Stomach (tissue), 9 donors: ENCODE measurements around the gene ABCC8. TPM values are rescaled to one million over a fixed set of nuclear protein-coding genes. Genes with fewer than 3 reads are reported as not detected.

ENCODE experiments used
- DNase-seq, 2 donors: peaks; one replicate each; pipeline versions ENCODE4 v3.0.0 to v3.0.0-alpha.2; 2013 to 2019
- H3K27ac ChIP-seq, 5 donors: fragments of 200-600 bp in 4 of 5; sonication (generic) in 4 of 5; one replicate each; pipeline ENCODE4 v1.5.1; 2013 to 2019; ENCODE audit warnings: mild to moderate bottlenecking in 1 of 5, moderate library complexity in 1 of 5
- H3K27me3 ChIP-seq, 3 donors: fragments of 200-600 bp; sonication (generic); one replicate each; pipeline ENCODE4 v1.5.1; 2017 to 2019; ENCODE audit warnings: mixed run types in 1 of 3
- H3K36me3 ChIP-seq, 4 donors: fragments of 200-600 bp; sonication (generic); 1 replicate in 3 of 4; 2 replicates in 1 of 4; pipeline ENCODE4 v1.5.1; 2016 to 2019
- H3K4me1 ChIP-seq, 4 donors: fragments of 200-600 bp; sonication (generic); one replicate each; pipeline ENCODE4 v1.5.1; 2016 to 2019
- H3K4me3 ChIP-seq, 4 donors: fragments of 200-600 bp; sonication (generic) in 3 of 4; one replicate each; pipeline ENCODE4 v1.5.1; 2016 to 2019; ENCODE audit warnings: mild to moderate bottlenecking in 1 of 4
- H3K9me3 ChIP-seq, 4 donors: fragments of 200-600 bp; sonication (generic); one replicate each; pipeline ENCODE4 v1.5.1; 2016 to 2019
- EP300 ChIP-seq: sonication (generic); formaldehyde crosslinking; IDR thresholded peaks from one replicate; pipeline ENCODE4 v1.6.1; 2017; ENCODE audit warnings: antibody characterized with exemption
- POLR2A ChIP-seq, 4 donors: fragments of 450-650 bp; IDR thresholded peaks; one replicate each; pipeline ENCODE4 v1.6.1; 2016; ENCODE audit warnings: antibody characterized with exemption in 4 of 4, control low read depth in 2 of 4, mild to moderate bottlenecking in 1 of 4, moderate library complexity in 1 of 4
- POLR2AphosphoS5 ChIP-seq, 3 donors: sonication (generic); formaldehyde crosslinking; IDR thresholded peaks; one replicate each; pipeline ENCODE4 v1.6.1; 2016; ENCODE audit warnings: antibody characterized with exemption in 3 of 3
- WGBS, 5 donors: extraction: QIAGEN DNeasy Blood & Tissue Kit in 3 of 5; methylation state at CpG; one replicate each; pipeline versions ENCODE4 v1.1.5 to v1.1.7; 2013 to 2018; 5-methylcytosine and 5-hydroxymethylcytosine counted together
- intact Hi-C: fragments of 100-400 bp; cut with DNase I; formaldehyde crosslinking; loops from one replicate; pipeline ENCODE4 v1.15.1; 2023; ENCODE audit warnings: low total_unique reads
- polyA plus RNA-seq, 3 donors: library from polyadenylated mRNA; stranded (reverse); fragments of 200-250 nt; gene quantifications; one replicate each; pipeline ENCODE4 v1.2.3, GENCODE V29; 2013
- total RNA-seq, 5 donors: library from RNA; depleted of rRNA; stranded (reverse); fragments of >200 nt; gene quantifications; one replicate each; pipeline versions ENCODE4 v1.1.0 to v1.2.3, GENCODE V29; 2014 to 2016
- TF ChIP-seq, protein P1 (sequence below), 7 experiments: fragments of 450-650 bp in 4 of 7; fragments of 200-600 bp in 3 of 7; sonication (generic) in 3 of 7; IDR thresholded peaks; one replicate each; pipeline ENCODE4 v1.5.1; 2016 to 2019; ENCODE audit warnings: antibody characterized with exemption in 7 of 7, control low read depth in 2 of 7, mild to moderate bottlenecking in 1 of 7
- donor health status: healthy with polysubstance abuse.
- donor health status: Bipolar disorder and iron deficiency.
- donor health status: healthy.

The ABCC8 gene
- total and polyA plus RNA-seq, 8 donors, result 3.9 to 69.6 (median 32.1) TPM; not detected in 1

GRCh38 chr11:17391493-17392355 is 84.9 kb downstream of the ABCC8 start:
- intact Hi-C loops, result no loop called here
- H3K4me1 ChIP-seq, result peaks cover 4 to 25% (median 16%) of the 10 kb centered on the region in 4 donors
- 67 to 86% (median 74%) methylated on average over 3 of the region's 3 CpGs for WGBS, 5 donors

GRCh38 chr11:17389957-17390649 is 86.5 kb downstream of the ABCC8 start:
- Histone ChIP-seq H3K4me3 (peak overlapping the region in 2 of 4 donors; percentile 59 to 60), H3K4me1 (peaks cover 4 to 38% (median 18%) of the 10 kb centered on the region in 4 donors), H3K9me3 (no peaks in the 10 kb centered on the region), H3K27ac (peak overlapping the region; percentile 38 to 82 (median 78)), H3K36me3 (no peaks in the 10 kb centered on the region), H3K27me3 (peaks cover 0 to 15% (median 0%) of the 10 kb centered on the region in 3 donors)
- DNase-seq, result no peak
- intact Hi-C loops, result no loop called here
- WGBS, 5 donors, result 56 to 65% (median 59%) methylated on average over 10 of the region's 10 CpGs
- TF ChIP-seq POLR2AphosphoS5 (IDR thresholded peaks at IDR 0.05) (no peak), POLR2A (IDR thresholded peaks at IDR 0.05) (no peak)
- TF ChIP-seq, protein P1, sequence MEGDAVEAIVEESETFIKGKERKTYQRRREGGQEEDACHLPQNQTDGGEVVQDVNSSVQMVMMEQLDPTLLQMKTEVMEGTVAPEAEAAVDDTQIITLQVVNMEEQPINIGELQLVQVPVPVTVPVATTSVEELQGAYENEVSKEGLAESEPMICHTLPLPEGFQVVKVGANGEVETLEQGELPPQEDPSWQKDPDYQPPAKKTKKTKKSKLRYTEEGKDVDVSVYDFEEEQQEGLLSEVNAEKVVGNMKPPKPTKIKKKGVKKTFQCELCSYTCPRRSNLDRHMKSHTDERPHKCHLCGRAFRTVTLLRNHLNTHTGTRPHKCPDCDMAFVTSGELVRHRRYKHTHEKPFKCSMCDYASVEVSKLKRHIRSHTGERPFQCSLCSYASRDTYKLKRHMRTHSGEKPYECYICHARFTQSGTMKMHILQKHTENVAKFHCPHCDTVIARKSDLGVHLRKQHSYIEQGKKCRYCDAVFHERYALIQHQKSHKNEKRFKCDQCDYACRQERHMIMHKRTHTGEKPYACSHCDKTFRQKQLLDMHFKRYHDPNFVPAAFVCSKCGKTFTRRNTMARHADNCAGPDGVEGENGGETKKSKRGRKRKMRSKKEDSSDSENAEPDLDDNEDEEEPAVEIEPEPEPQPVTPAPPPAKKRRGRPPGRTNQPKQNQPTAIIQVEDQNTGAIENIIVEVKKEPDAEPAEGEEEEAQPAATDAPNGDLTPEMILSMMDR (IDR thresholded peaks at IDR 0.05), result no peak

More at GRCh38 chr11:17391493-17392355, 84.9 kb downstream of the ABCC8 start:
- H3K27me3 ChIP-seq, result peaks cover 0 to 15% (median 0%) of the 10 kb centered on the region in 3 donors
- no peaks in the 10 kb centered on the region for H3K36me3 ChIP-seq
- no peaks in the 10 kb centered on the region for H3K9me3 ChIP-seq
- no peak overlapping the region for H3K4me3 ChIP-seq
- TF ChIP-seq POLR2A (IDR thresholded peaks at IDR 0.05), result no peak
- no peak for TF ChIP-seq POLR2AphosphoS5 (IDR thresholded peaks at IDR 0.05)
- no peak for TF ChIP-seq EP300
- TF ChIP-seq, protein P1 (IDR thresholded peaks at IDR 0.05), result no peak
- H3K27ac ChIP-seq, result no peak overlapping the region
- no peak for DNase-seq

DNA sequence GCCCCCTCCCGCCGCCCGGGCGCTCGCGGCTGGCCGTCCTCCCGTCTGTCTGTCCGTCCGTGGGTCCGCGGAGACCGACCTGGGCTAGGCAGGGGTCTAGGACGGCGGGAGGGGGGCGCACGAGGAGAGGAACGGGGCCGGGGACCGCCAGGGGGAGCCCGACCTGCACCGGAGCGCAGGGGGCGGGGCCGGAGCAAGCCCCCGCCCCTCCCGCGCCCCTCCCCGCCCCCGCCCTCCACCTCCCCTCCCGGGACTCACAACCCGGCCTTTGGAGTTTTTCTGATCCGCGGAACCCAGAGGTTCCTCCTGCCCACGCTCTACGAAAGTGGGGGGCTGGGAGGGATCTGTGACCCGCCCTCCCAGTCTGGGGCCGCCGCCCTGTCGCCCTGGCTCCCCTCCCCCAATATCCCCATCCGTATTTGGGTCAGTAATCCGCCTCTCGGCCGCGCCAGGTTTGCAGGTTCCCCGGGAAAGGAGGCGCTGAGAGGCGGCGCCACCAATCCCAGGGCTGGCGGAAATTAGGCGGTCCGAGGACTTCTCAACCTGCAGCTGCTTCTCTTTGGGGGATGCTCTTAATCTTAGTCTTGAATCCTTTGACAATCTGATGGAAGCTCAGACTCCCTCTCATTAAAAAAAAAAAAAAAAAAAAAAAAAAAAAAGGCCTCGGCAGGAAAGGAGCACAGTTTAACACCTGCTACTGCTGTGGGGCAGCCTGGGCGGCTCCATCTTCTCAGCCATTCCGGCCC is 87.3 kb downstream of the ABCC8 start:
- Histone ChIP-seq H3K9me3 (no peaks in the 10 kb centered on the region), H3K27ac (peak overlapping the region; percentile 75 to 92 (median 78)), H3K27me3 (peaks cover 0 to 15% (median 0%) of the 10 kb centered on the region in 3 donors), H3K36me3 (no peaks in the 10 kb centered on the region), H3K4me3 (peak overlapping the region; percentile 51 to 62 (median 60)), H3K4me1 (peaks cover 4 to 38% (median 18%) of the 10 kb centered on the region in 4 donors)
- peak in 2 of 3 donors; percentile 7 to 24 for TF ChIP-seq POLR2AphosphoS5 (IDR thresholded peaks at IDR 0.05)
- no peak for TF ChIP-seq EP300
- TF ChIP-seq, protein P1 (IDR thresholded peaks at IDR 0.05), result peak in 5 of 7 experiments; percentile 21 to 87 (median 64)
- intact Hi-C loops, result no loop called here
- 2 to 8% (median 2%) methylated on average over 19 to 55 of the region's 55 CpGs for WGBS, 5 donors
- DNase-seq, result peak; percentile 90 to 92
